DND-41 (cell line): ENCODE data around the gene C6orf47.

ENCODE experiments used
- ATAC-seq: fragments of 200-7000 bp; cut with Tn5 transposase; 3 replicates; pipeline ENCODE4 v1.9.1; 2021; ENCODE audit warnings: low read depth; ENCODE audit not compliant: insufficient read depth
- DNase-seq: peaks from one replicate; pipeline ENCODE4 v3.0.0-alpha.2; 2020
- H2AFZ ChIP-seq: 2 replicates; pipeline ENCODE4 v1.6.0; 2012; ENCODE audit warnings: low read depth, low read length
- H3K27ac ChIP-seq: 2 replicates; pipeline ENCODE4 v1.5.1; 2012; ENCODE audit warnings: low read length, inconsistent platforms
- H3K27me3 ChIP-seq: fragments of 200-600 bp; sonication (generic); 2 replicates; pipeline ENCODE4 v1.6.0; 2012; ENCODE audit warnings: low read length, mild to moderate bottlenecking, inconsistent platforms; ENCODE audit not compliant: insufficient read depth, poor library complexity
- H3K36me3 ChIP-seq: 2 replicates; pipeline ENCODE4 v1.5.1; 2012; ENCODE audit warnings: low read length, inconsistent platforms; ENCODE audit not compliant: insufficient read depth
- H3K4me1 ChIP-seq: 2 replicates; pipeline ENCODE4 v1.5.1; 2012; ENCODE audit warnings: mild to moderate bottlenecking, low read length; ENCODE audit not compliant: insufficient read depth
- H3K4me2 ChIP-seq: 2 replicates; pipeline ENCODE4 v1.6.0; 2012; ENCODE audit warnings: mild to moderate bottlenecking, moderate library complexity, low read length, inconsistent platforms; ENCODE audit not compliant: insufficient read depth
- H3K4me3 ChIP-seq, 2 experiments: fragments of 200-600 bp in 1 of 2; shearing (Covaris generic) in 1 of 2; 2 replicates each; pipeline ENCODE4 v1.5.1; 2012 to 2016; ENCODE audit warnings: inconsistent platforms in 2 of 2, low read length in 2 of 2, mild to moderate bottlenecking in 2 of 2, low read depth in 1 of 2, moderate library complexity in 1 of 2
- H3K79me2 ChIP-seq: 2 replicates; pipeline ENCODE4 v1.6.0; 2012; ENCODE audit warnings: low read length, inconsistent platforms; ENCODE audit not compliant: insufficient read depth
- H3K9ac ChIP-seq: 2 replicates; pipeline ENCODE4 v1.6.0; 2012; ENCODE audit warnings: low read depth, mild to moderate bottlenecking, inconsistent platforms, low read length, moderate library complexity
- H3K9me3 ChIP-seq: 2 replicates; pipeline ENCODE4 v1.5.1; 2012; ENCODE audit warnings: low read length, moderate library complexity, mild to moderate bottlenecking, inconsistent platforms; ENCODE audit not compliant: insufficient read depth, severe bottlenecking
- H4K20me1 ChIP-seq: 2 replicates; pipeline ENCODE4 v1.6.0; 2012; ENCODE audit warnings: low read length; ENCODE audit not compliant: insufficient read depth
- EZH2 ChIP-seq: IDR thresholded peaks from 3 replicates; pipeline ENCODE4 v1.6.1; 2012; ENCODE audit warnings: borderline replicate concordance, low read depth, mild to moderate bottlenecking, moderate library complexity, low read length, inconsistent platforms; ENCODE audit not compliant: severe bottlenecking
- TF ChIP-seq, protein P1 (sequence below): IDR thresholded peaks from 2 replicates; pipeline ENCODE4 v1.5.1; 2012; ENCODE audit warnings: borderline replicate concordance, low read length, moderate library complexity, mild to moderate bottlenecking; ENCODE audit not compliant: poor library complexity, severe bottlenecking; ENCODE audit errors: extremely low read depth

C6orf47 gene

DNA sequence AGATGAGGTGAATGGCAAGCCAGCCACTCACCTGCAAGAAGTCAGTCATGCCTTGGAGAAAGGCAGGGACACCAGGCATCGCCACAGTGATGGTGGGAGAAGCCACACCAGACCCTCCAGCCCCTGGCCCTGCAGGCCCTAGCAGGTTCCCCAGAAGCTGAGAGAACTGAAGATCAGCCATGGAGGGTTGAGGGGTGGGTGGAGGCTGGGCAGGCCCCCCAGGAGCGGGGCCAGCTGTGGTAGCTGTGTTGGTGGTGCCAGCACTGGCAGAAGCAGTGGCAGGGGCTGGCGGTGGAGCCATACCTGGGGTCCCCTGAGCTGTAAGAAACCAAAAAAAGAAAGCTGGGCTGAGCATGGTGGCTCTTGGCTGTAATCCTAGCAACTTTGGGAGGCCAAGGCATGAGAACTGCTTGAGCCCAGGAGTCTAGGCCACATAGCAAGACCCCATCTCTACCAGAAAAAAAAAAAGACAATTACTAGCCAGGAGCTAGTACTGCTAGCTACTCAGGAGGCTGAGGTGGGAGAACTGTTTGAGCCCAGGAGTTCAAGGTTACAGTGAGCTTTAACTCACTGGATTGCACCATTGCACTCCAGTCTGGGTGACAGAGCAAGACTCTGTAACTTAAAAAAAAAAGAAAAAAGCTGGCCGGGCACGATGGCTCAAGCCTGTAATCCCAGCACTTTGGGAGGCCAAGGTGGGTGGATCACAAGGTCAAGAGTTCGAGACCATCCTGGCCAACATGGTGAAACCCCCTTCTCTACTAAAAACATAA, 17.6 kb downstream of the C6orf47 start:
- peaks cover 92% of the 10 kb centered on the region for H3K36me3 ChIP-seq
- ATAC-seq (no peak), DNase-seq (no peak)
- no peaks in the 10 kb centered on the region for H3K4me1 ChIP-seq
- H3K27me3 ChIP-seq, result no peaks in the 10 kb centered on the region
- no peaks in the 10 kb centered on the region for H3K9me3 ChIP-seq
- H3K4me3 ChIP-seq, result no peak overlapping the region
- TF ChIP-seq, protein P1, sequence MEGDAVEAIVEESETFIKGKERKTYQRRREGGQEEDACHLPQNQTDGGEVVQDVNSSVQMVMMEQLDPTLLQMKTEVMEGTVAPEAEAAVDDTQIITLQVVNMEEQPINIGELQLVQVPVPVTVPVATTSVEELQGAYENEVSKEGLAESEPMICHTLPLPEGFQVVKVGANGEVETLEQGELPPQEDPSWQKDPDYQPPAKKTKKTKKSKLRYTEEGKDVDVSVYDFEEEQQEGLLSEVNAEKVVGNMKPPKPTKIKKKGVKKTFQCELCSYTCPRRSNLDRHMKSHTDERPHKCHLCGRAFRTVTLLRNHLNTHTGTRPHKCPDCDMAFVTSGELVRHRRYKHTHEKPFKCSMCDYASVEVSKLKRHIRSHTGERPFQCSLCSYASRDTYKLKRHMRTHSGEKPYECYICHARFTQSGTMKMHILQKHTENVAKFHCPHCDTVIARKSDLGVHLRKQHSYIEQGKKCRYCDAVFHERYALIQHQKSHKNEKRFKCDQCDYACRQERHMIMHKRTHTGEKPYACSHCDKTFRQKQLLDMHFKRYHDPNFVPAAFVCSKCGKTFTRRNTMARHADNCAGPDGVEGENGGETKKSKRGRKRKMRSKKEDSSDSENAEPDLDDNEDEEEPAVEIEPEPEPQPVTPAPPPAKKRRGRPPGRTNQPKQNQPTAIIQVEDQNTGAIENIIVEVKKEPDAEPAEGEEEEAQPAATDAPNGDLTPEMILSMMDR, result no peak
- H3K79me2 ChIP-seq, result peaks cover 22% of the 10 kb centered on the region
- no peak overlapping the region for H3K4me2 ChIP-seq
- H3K27ac ChIP-seq, result no peak overlapping the region
- no peak overlapping the region for H2AFZ ChIP-seq
- no peak overlapping the region for H3K9ac ChIP-seq
- peaks cover 23% of the 10 kb centered on the region for H4K20me1 ChIP-seq

GRCh38 chr6:31641370-31641769, 19.2 kb downstream of the C6orf47 start:
- H3K9ac ChIP-seq, result no peak overlapping the region
- H3K4me2 ChIP-seq, result no peak overlapping the region
- no peaks in the 10 kb centered on the region for H3K27me3 ChIP-seq
- peaks cover 30% of the 10 kb centered on the region for H4K20me1 ChIP-seq
- H3K27ac ChIP-seq, result no peak overlapping the region
- H3K4me3 ChIP-seq, result no peak overlapping the region
- no peak for DNase-seq
- H3K9me3 ChIP-seq, result no peaks in the 10 kb centered on the region
- peaks cover 12% of the 10 kb centered on the region; the same call in 1 of the 2 replicates for H3K79me2 ChIP-seq
- H3K4me1 ChIP-seq, result no peaks in the 10 kb centered on the region
- H2AFZ ChIP-seq, result no peak overlapping the region
- no peak for ATAC-seq
- peaks cover 93% of the 10 kb centered on the region for H3K36me3 ChIP-seq
- no peak for TF ChIP-seq EZH2
- TF ChIP-seq, protein P1, result no peak

- no peaks in the 10 kb centered on the region for H3K27me3 ChIP-seq
- H3K9ac ChIP-seq, result no peak overlapping the region
- peaks cover 37% of the 10 kb centered on the region for H4K20me1 ChIP-seq
- H3K36me3 ChIP-seq, result peaks cover 93% of the 10 kb centered on the region
- no peaks in the 10 kb centered on the region for H3K9me3 ChIP-seq
- H3K79me2 ChIP-seq, result peaks cover 12% of the 10 kb centered on the region; the same call in 1 of the 2 replicates
- H3K27ac ChIP-seq, result no peak overlapping the region
- DNase-seq (no peak), ATAC-seq (no peak)
- H3K4me2 ChIP-seq, result no peak overlapping the region
- H3K4me1 ChIP-seq, result no peaks in the 10 kb centered on the region
- no peak overlapping the region for H3K4me3 ChIP-seq
- TF ChIP-seq, protein P1, result no peak
- TF ChIP-seq EZH2, result no peak
- no peak overlapping the region for H2AFZ ChIP-seq
These were observed 20.0 kb downstream of the C6orf47 start for GRCh38 chr6:31640612-31641011.
